ENCODE results near the gene RSF1. TPM values are rescaled to one million over a fixed set of nuclear protein-coding genes. Genes with fewer than 3 reads are reported as not detected.

Gene RSF1
- polyA plus RNA-seq, 1 experiment: 26.8 TPM

- CTCF ChIA-PET: no interaction called here
- no peaks in the 10 kb centered on the region for H3K27me3 ChIP-seq (ENCODE audit: control insufficient read depth, insufficient read depth, low read length)
- POLR2A ChIA-PET: no interaction called here
- no peak for TF ChIP-seq CTCF (IDR thresholded peaks at IDR 0.05; ENCODE audit: low read depth, low read length)
- H3K9me3 ChIP-seq (ENCODE audit: control insufficient read depth, insufficient read depth, low read length): no peaks in the 10 kb centered on the region
- no peak overlapping the region for H3K4me3 ChIP-seq (ENCODE audit: low read depth, low read length)
- H3K27ac ChIP-seq (ENCODE audit: low read depth, low read length): no peak overlapping the region
- DNase-seq (ENCODE audit: low read depth, low spot score): no peak
Observed at GRCh38 chr11:77747381-77747969, 73.0 kb downstream of the RSF1 start.

- no peaks in the 10 kb centered on the region for H3K27me3 ChIP-seq (ENCODE audit: control insufficient read depth, insufficient read depth, low read length)
- POLR2A ChIA-PET: no interaction called here
- H3K9me3 ChIP-seq (ENCODE audit: control insufficient read depth, insufficient read depth, low read length): peaks cover 7% of the 10 kb centered on the region
- no peak for DNase-seq (ENCODE audit: low read depth, low spot score)
- H3K4me3 ChIP-seq (ENCODE audit: low read depth, low read length): no peak overlapping the region
- TF ChIP-seq CTCF (IDR thresholded peaks at IDR 0.05; ENCODE audit: low read depth, low read length): no peak
- no peak overlapping the region for H3K27ac ChIP-seq (ENCODE audit: low read depth, low read length)
- CTCF ChIA-PET: no interaction called here
Observed at GRCh38 chr11:77736473-77736872, 84.0 kb downstream of the RSF1 start.

- H3K4me3 ChIP-seq (ENCODE audit: low read depth, low read length): no peak overlapping the region
- ChIA-PET POLR2A (no interaction called here), CTCF (no interaction called here)
- DNase-seq (ENCODE audit: low read depth, low spot score): no peak
- no peak overlapping the region for H3K27ac ChIP-seq (ENCODE audit: low read depth, low read length)
- H3K9me3 ChIP-seq (ENCODE audit: control insufficient read depth, insufficient read depth, low read length): peaks cover 18% of the 10 kb centered on the region
- TF ChIP-seq CTCF (IDR thresholded peaks at IDR 0.05; ENCODE audit: low read depth, low read length): no peak
- H3K27me3 ChIP-seq (ENCODE audit: control insufficient read depth, insufficient read depth, low read length): no peaks in the 10 kb centered on the region
Observed at GRCh38 chr11:77734890-77735289, 85.6 kb downstream of the RSF1 start.

- POLR2A ChIA-PET: no interaction called here
- H3K4me3 ChIP-seq (ENCODE audit: low read depth, low read length): no peak overlapping the region
- no peaks in the 10 kb centered on the region for H3K27me3 ChIP-seq (ENCODE audit: control insufficient read depth, insufficient read depth, low read length)
- DNase-seq (ENCODE audit: low read depth, low spot score): no peak
- peaks cover 18% of the 10 kb centered on the region for H3K9me3 ChIP-seq (ENCODE audit: control insufficient read depth, insufficient read depth, low read length)
- CTCF ChIA-PET: no interaction called here
- H3K27ac ChIP-seq (ENCODE audit: low read depth, low read length): no peak overlapping the region
- no peak for TF ChIP-seq CTCF (IDR thresholded peaks at IDR 0.05; ENCODE audit: low read depth, low read length)
Observed at GRCh38 chr11:77732143-77732542, 88.4 kb downstream of the RSF1 start.

- DNase-seq (ENCODE audit: low read depth, low spot score): no peak
- TF ChIP-seq CTCF (IDR thresholded peaks at IDR 0.05; ENCODE audit: low read depth, low read length): no peak
- H3K27ac ChIP-seq (ENCODE audit: low read depth, low read length): no peak overlapping the region
- H3K9me3 ChIP-seq (ENCODE audit: control insufficient read depth, insufficient read depth, low read length): peaks cover 18% of the 10 kb centered on the region
- no peaks in the 10 kb centered on the region for H3K27me3 ChIP-seq (ENCODE audit: control insufficient read depth, insufficient read depth, low read length)
- H3K4me3 ChIP-seq (ENCODE audit: low read depth, low read length): no peak overlapping the region
- CTCF ChIA-PET: interaction anchor here (0.6 kb wide), 1 partner anchor 315 kb away, joined by 3 read pairs; no protein-coding TSS in a partner anchor
- POLR2A ChIA-PET: no interaction called here
Observed at GRCh38 chr11:77730789-77731188, 89.7 kb downstream of the RSF1 start.
